Activated T-cell treated with anti-CD3 and anti-CD28 coated beads, Interleukin-2, amount 50 U/mL, for 4 hours (primary cell): ENCODE data around the gene NCKIPSD. TPM values are rescaled to one million over a fixed set of nuclear protein-coding genes. Genes with fewer than 3 reads are reported as not detected.

Experiments
- ATAC-seq, 2 donors: fragments of 200-7000 bp; cut with Tn5 transposase; one replicate each; pipeline ENCODE4 v1.10.0; 2021
- DNase-seq: peaks from one replicate; pipeline ENCODE4 v3.0.0-alpha.2; 2020
- H3K27me3 Mint-ChIP-seq: one replicate; pipeline ENCODE4 v1.8.0; 2021; ENCODE audit warnings: low read depth, mixed read lengths
- H3K36me3 Mint-ChIP-seq: one replicate; pipeline ENCODE4 v1.8.0; 2022; ENCODE audit warnings: mixed read lengths; ENCODE audit not compliant: insufficient read depth
- H3K4me1 Mint-ChIP-seq: one replicate; pipeline ENCODE4 v1.8.0; 2021; ENCODE audit warnings: low read depth, mixed read lengths
- H3K4me3 Mint-ChIP-seq: one replicate; pipeline ENCODE4 v1.8.0; 2021; ENCODE audit warnings: mild to moderate bottlenecking, moderate library complexity, mixed read lengths
- H3K9me3 Mint-ChIP-seq: one replicate; pipeline ENCODE4 v1.8.0; 2021; ENCODE audit warnings: mixed read lengths
- total RNA-seq, 3 donors: library from RNA; stranded (reverse); gene quantifications; one replicate each; pipeline ENCODE4 v1.2.1, GENCODE V29; 2021

The NCKIPSD gene
- total RNA-seq, 3 donors from 2014 or later = 21.3 to 24.3 (median 22.0) TPM

- H3K36me3 Mint-ChIP-seq = peaks cover 24% of the 10 kb centered on the region
These were observed 22.8 kb upstream of the NCKIPSD start for GRCh38 chr3:48708481-48708889.

GRCh38 chr3:48707157-48707556 is 21.4 kb upstream of the NCKIPSD start:
- DNase-seq (no peak), ATAC-seq (no peak)
- Mint-ChIP-seq H3K36me3 (peaks cover 29% of the 10 kb centered on the region), H3K27me3 (no peaks in the 10 kb centered on the region), H3K4me1 (peaks cover 51% of the 10 kb centered on the region), H3K9me3 (no peaks in the 10 kb centered on the region), H3K4me3 (no peak overlapping the region)

More at GRCh38 chr3:48708481-48708889, 22.8 kb upstream of the NCKIPSD start:
- Mint-ChIP-seq H3K9me3 (no peaks in the 10 kb centered on the region), H3K27me3 (no peaks in the 10 kb centered on the region), H3K4me1 (peaks cover 48% of the 10 kb centered on the region), H3K4me3 (no peak overlapping the region)
- ATAC-seq = peak; percentile 71 to 77
- DNase-seq = no peak

GRCh38 chr3:48702320-48702920 is 16.7 kb upstream of the NCKIPSD start:
- Mint-ChIP-seq H3K4me3 (no peak overlapping the region), H3K27me3 (no peaks in the 10 kb centered on the region), H3K4me1 (peaks cover 38% of the 10 kb centered on the region), H3K9me3 (no peaks in the 10 kb centered on the region), H3K36me3 (peaks cover 21% of the 10 kb centered on the region)
- no peak for DNase-seq
- ATAC-seq = no peak

- DNase-seq (no peak), ATAC-seq (no peak)
- H3K27me3 Mint-ChIP-seq = no peaks in the 10 kb centered on the region
- peaks cover 19% of the 10 kb centered on the region for H3K36me3 Mint-ChIP-seq
- H3K9me3 Mint-ChIP-seq = no peaks in the 10 kb centered on the region
- H3K4me3 Mint-ChIP-seq = no peak overlapping the region
- peaks cover 39% of the 10 kb centered on the region for H3K4me1 Mint-ChIP-seq
These were observed 15.2 kb upstream of the NCKIPSD start for GRCh38 chr3:48700731-48701405.

GRCh38 chr3:48698891-48699290 is 13.2 kb upstream of the NCKIPSD start:
- H3K27me3 Mint-ChIP-seq = no peaks in the 10 kb centered on the region
- ATAC-seq (no peak), DNase-seq (no peak)
- H3K9me3 Mint-ChIP-seq = no peaks in the 10 kb centered on the region
- H3K4me3 Mint-ChIP-seq = no peak overlapping the region
- H3K4me1 Mint-ChIP-seq = peaks cover 35% of the 10 kb centered on the region
- peaks cover 16% of the 10 kb centered on the region for H3K36me3 Mint-ChIP-seq

- Mint-ChIP-seq H3K9me3 (no peaks in the 10 kb centered on the region), H3K4me3 (no peak overlapping the region), H3K4me1 (peaks cover 31% of the 10 kb centered on the region), H3K27me3 (no peaks in the 10 kb centered on the region), H3K36me3 (peaks cover 19% of the 10 kb centered on the region)
- no peak for ATAC-seq
- no peak for DNase-seq
These were observed 12.2 kb upstream of the NCKIPSD start for GRCh38 chr3:48697952-48698351.

GRCh38 chr3:48696601-48697000 is 10.9 kb upstream of the NCKIPSD start:
- no peak for ATAC-seq
- Mint-ChIP-seq H3K9me3 (no peaks in the 10 kb centered on the region), H3K36me3 (peaks cover 16% of the 10 kb centered on the region), H3K4me1 (peaks cover 23% of the 10 kb centered on the region), H3K27me3 (no peaks in the 10 kb centered on the region), H3K4me3 (no peak overlapping the region)
- no peak for DNase-seq

- ATAC-seq (no peak), DNase-seq (no peak)
- Mint-ChIP-seq H3K9me3 (no peaks in the 10 kb centered on the region), H3K4me1 (peaks cover 23% of the 10 kb centered on the region), H3K4me3 (no peak overlapping the region), H3K36me3 (peaks cover 16% of the 10 kb centered on the region), H3K27me3 (no peaks in the 10 kb centered on the region)
These were observed 10.4 kb upstream of the NCKIPSD start for GRCh38 chr3:48696156-48696555.

GRCh38 chr3:48695393-48695753 is 9.7 kb upstream of the NCKIPSD start:
- Mint-ChIP-seq H3K4me1 (peaks cover 20% of the 10 kb centered on the region), H3K9me3 (no peaks in the 10 kb centered on the region), H3K27me3 (no peaks in the 10 kb centered on the region), H3K36me3 (peaks cover 20% of the 10 kb centered on the region), H3K4me3 (no peak overlapping the region)
- DNase-seq = no peak
- no peak for ATAC-seq

GRCh38 chr3:48694610-48695392 is 9.1 kb upstream of the NCKIPSD start:
- no peak for DNase-seq
- Mint-ChIP-seq H3K27me3 (no peaks in the 10 kb centered on the region), H3K4me1 (peaks cover 17% of the 10 kb centered on the region), H3K36me3 (peaks cover 24% of the 10 kb centered on the region), H3K4me3 (no peak overlapping the region), H3K9me3 (no peaks in the 10 kb centered on the region)
- ATAC-seq = no peak

GRCh38 chr3:48693826-48694225 is 8.1 kb upstream of the NCKIPSD start:
- no peak for ATAC-seq
- DNase-seq = no peak
- H3K4me3 Mint-ChIP-seq = no peak overlapping the region
- H3K9me3 Mint-ChIP-seq = no peaks in the 10 kb centered on the region
- peaks cover 11% of the 10 kb centered on the region for H3K4me1 Mint-ChIP-seq
- no peaks in the 10 kb centered on the region for H3K27me3 Mint-ChIP-seq
- H3K36me3 Mint-ChIP-seq = peaks cover 19% of the 10 kb centered on the region

GRCh38 chr3:48692551-48692950 is 6.8 kb upstream of the NCKIPSD start:
- Mint-ChIP-seq H3K4me3 (no peak overlapping the region), H3K4me1 (peaks cover 7% of the 10 kb centered on the region), H3K36me3 (peaks cover 23% of the 10 kb centered on the region), H3K9me3 (no peaks in the 10 kb centered on the region), H3K27me3 (no peaks in the 10 kb centered on the region)
- ATAC-seq = no peak
- DNase-seq = no peak

GRCh38 chr3:48690846-48691458 is 5.2 kb upstream of the NCKIPSD start:
- DNase-seq (no peak), ATAC-seq (no peak)
- no peaks in the 10 kb centered on the region for H3K27me3 Mint-ChIP-seq
- no peaks in the 10 kb centered on the region for H3K9me3 Mint-ChIP-seq
- peaks cover 6% of the 10 kb centered on the region for H3K4me1 Mint-ChIP-seq
- H3K4me3 Mint-ChIP-seq = no peak overlapping the region
- H3K36me3 Mint-ChIP-seq = peaks cover 23% of the 10 kb centered on the region

GRCh38 chr3:48689384-48689783 is 3.7 kb upstream of the NCKIPSD start:
- ATAC-seq = no peak
- Mint-ChIP-seq H3K4me1 (peaks cover 12% of the 10 kb centered on the region), H3K9me3 (no peaks in the 10 kb centered on the region), H3K36me3 (peaks cover 20% of the 10 kb centered on the region), H3K4me3 (no peak overlapping the region), H3K27me3 (no peaks in the 10 kb centered on the region)
- no peak for DNase-seq
